Measurements from ENCODE around the gene BBS9. TPM values are rescaled to one million over a fixed set of nuclear protein-coding genes. Genes with fewer than 3 reads are reported as not detected.

BBS9 gene
- total and polyA plus RNA-seq, 2 of the 4 experiments (the other 2 are of a cell fraction), result 7.9 to 9.5 TPM

DNA sequence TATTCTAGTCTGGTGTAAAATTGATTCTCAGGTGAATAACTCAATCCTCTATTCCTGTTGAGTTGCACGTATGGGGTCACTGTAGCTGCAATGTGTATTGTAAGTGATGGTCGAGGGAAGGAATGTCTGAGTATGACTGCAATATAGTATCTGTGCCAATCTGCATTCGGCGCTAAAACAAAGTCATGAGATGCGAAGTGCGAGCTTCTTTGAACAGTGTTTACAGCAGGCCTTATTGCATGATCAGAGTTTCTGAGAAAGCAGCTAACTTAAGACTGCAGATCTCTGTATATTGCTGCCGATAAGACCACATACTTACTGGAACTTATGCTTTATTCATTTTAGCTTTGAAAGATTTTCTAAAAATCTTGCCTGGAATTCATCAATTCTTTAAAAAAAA lies 434.3 kb downstream of the BBS9 start:
- H4K5ac ChIP-seq (ENCODE audit: low read depth, low read length), result no peak overlapping the region
- CTCF ChIA-PET, result interaction anchor here (1.0 kb wide), 1 partner anchor 53 kb away, joined by 3 read pairs; no protein-coding TSS in a partner anchor
- no peak overlapping the region for H4K8ac ChIP-seq (ENCODE audit: low read depth in 2 of 2, low read length in 2 of 2)
- H3K4me1 ChIP-seq (ENCODE audit: control insufficient read depth, insufficient read depth, low read length), result no peaks in the 10 kb centered on the region
- in situ Hi-C loops (cut with MboI; ENCODE audit: low sequenced_read_pairs), result no loop called here
- no peak overlapping the region for H2AFZ ChIP-seq (replicated peaks; ENCODE audit: low read length, poor library complexity)
- no peak overlapping the region for H3K27ac ChIP-seq (ENCODE audit: insufficient read depth, low read length)
- H3K4ac ChIP-seq (ENCODE audit: low read depth, low read length), result no peak overlapping the region
- H3K36me3 ChIP-seq (ENCODE audit: control insufficient read depth, insufficient read depth, low read length), result no peaks in the 10 kb centered on the region
- H2BK5ac ChIP-seq (ENCODE audit: low read depth, low read length, poor library complexity, severe bottlenecking), result no peak overlapping the region
- no peak overlapping the region for H3K9ac ChIP-seq (ENCODE audit: low read depth, low read length)
- no peak overlapping the region for H2BK120ac ChIP-seq (ENCODE audit: low read depth, low read length)
- POLR2A ChIA-PET (ENCODE audit: unreplicated experiment), result no interaction called here
- no peaks in the 10 kb centered on the region for H3K79me1 ChIP-seq (ENCODE audit: low read depth in 1 of 2, low read length in 2 of 2)
- TF ChIP-seq NFE2L2 (IDR thresholded peaks at IDR 0.05; ENCODE audit: low read depth, low read length), result no peak
- TF ChIP-seq, protein P1, sequence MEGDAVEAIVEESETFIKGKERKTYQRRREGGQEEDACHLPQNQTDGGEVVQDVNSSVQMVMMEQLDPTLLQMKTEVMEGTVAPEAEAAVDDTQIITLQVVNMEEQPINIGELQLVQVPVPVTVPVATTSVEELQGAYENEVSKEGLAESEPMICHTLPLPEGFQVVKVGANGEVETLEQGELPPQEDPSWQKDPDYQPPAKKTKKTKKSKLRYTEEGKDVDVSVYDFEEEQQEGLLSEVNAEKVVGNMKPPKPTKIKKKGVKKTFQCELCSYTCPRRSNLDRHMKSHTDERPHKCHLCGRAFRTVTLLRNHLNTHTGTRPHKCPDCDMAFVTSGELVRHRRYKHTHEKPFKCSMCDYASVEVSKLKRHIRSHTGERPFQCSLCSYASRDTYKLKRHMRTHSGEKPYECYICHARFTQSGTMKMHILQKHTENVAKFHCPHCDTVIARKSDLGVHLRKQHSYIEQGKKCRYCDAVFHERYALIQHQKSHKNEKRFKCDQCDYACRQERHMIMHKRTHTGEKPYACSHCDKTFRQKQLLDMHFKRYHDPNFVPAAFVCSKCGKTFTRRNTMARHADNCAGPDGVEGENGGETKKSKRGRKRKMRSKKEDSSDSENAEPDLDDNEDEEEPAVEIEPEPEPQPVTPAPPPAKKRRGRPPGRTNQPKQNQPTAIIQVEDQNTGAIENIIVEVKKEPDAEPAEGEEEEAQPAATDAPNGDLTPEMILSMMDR (conservative IDR thresholded peaks at IDR 0.05; ENCODE audit: low read depth, low read length), result no peak
- TF ChIP-seq CHD1 (IDR thresholded peaks at IDR 0.05; ENCODE audit: low read depth, low read length), result no peak
- TF ChIP-seq, protein P2, sequence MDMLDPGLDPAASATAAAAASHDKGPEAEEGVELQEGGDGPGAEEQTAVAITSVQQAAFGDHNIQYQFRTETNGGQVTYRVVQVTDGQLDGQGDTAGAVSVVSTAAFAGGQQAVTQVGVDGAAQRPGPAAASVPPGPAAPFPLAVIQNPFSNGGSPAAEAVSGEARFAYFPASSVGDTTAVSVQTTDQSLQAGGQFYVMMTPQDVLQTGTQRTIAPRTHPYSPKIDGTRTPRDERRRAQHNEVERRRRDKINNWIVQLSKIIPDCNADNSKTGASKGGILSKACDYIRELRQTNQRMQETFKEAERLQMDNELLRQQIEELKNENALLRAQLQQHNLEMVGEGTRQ (IDR thresholded peaks at IDR 0.05; ENCODE audit: low read depth, low read length), result no peak
- no peak for TF ChIP-seq BHLHE40 (IDR thresholded peaks at IDR 0.05; ENCODE audit: low read depth, low read length)
- TF ChIP-seq SMC3 (IDR thresholded peaks at IDR 0.05; ENCODE audit: low read depth, low read length), result no peak
- TF ChIP-seq FOS (IDR thresholded peaks at IDR 0.05; ENCODE audit: low read depth, low read length), result no peak
- no peak for TF ChIP-seq RCOR1 (IDR thresholded peaks at IDR 0.05; ENCODE audit: insufficient replicate concordance, low read length)
- TF ChIP-seq MAFK (IDR thresholded peaks at IDR 0.05; ENCODE audit: low read depth, low read length), result no peak
- TF ChIP-seq MAZ (IDR thresholded peaks at IDR 0.05; ENCODE audit: borderline replicate concordance, low read depth, low read length), result no peak
- no peak for TF ChIP-seq CEBPB (IDR thresholded peaks at IDR 0.05; ENCODE audit: low read depth, low read length)
- no peak for TF ChIP-seq MXI1 (IDR thresholded peaks at IDR 0.05; ENCODE audit: borderline replicate concordance, low read depth, low read length)
- no peak for TF ChIP-seq RAD21 (IDR thresholded peaks at IDR 0.05; ENCODE audit: low read length)
- TF ChIP-seq POLR2A (IDR thresholded peaks at IDR 0.05; ENCODE audit: low read depth, low read length), result no peak
- no peak overlapping the region for H3K56ac ChIP-seq (ENCODE audit: extremely low read depth, insufficient read depth, low read length)
- H2AK9ac ChIP-seq (replicated peaks; ENCODE audit: low read depth, low read length, poor library complexity), result no peak overlapping the region
- dilution Hi-C loops (cut with HindIII; ENCODE audit: low sequenced_read_pairs, unreplicated experiment), result no loop called here
- H3K9me3 ChIP-seq (ENCODE audit: control insufficient read depth, insufficient read depth, low read length), result no peaks in the 10 kb centered on the region
- no peak overlapping the region for H3K14ac ChIP-seq (replicated peaks; ENCODE audit: low read depth, low read length)
- H2BK15ac ChIP-seq (ENCODE audit: low read depth, low read length), result no peak overlapping the region
- H3K27me3 ChIP-seq (ENCODE audit: control insufficient read depth, insufficient read depth, low read length), result no peaks in the 10 kb centered on the region
- WGBS, 2 experiments (ENCODE audit: extremely low coverage in 2 of 2, insufficient read length in 1 of 2), result 40% methylated on average over 5 of the region's 7 CpGs; no CpG with 5 or more reads in 1 of the 2 experiments
- H4K20me1 ChIP-seq (ENCODE audit: insufficient read depth, low read length), result no peaks in the 10 kb centered on the region
- H2AK5ac ChIP-seq (ENCODE audit: low read depth, low read length), result no peak overlapping the region
- ATAC-seq (ENCODE audit: low read depth), result no peak
- no peak overlapping the region for H4K91ac ChIP-seq (ENCODE audit: insufficient read depth, low read depth, low read length)
- no peak overlapping the region for H3K4me2 ChIP-seq (ENCODE audit: low read depth, low read length)
- no peak overlapping the region for H3K4me3 ChIP-seq (ENCODE audit: insufficient read depth, low read depth, low read length)
- H2BK20ac ChIP-seq (ENCODE audit: low read depth, low read length), result no peak overlapping the region
- no peak overlapping the region for H3K18ac ChIP-seq (ENCODE audit: low read depth, low read length)
- no peaks in the 10 kb centered on the region for H3K9me1 ChIP-seq (ENCODE audit: insufficient read depth, low read length)
- intact Hi-C loops (cut with micrococcal nuclease), result no loop called here
- DNase-seq, result no peak
- no peak overlapping the region for H3K23ac ChIP-seq (ENCODE audit: low read depth, low read length)
- no TSS peak for BruUV-seq (replicated peaks)
